Bone marrow (tissue), 2 donors: Measurements from ENCODE around the gene LSAMP.
"Not testable (repeated sequence)": the region's sequence is repeated elsewhere in the genome, so short reads cannot be mapped to it uniquely, and the experiment has no call there.

Experiments
- DNase-seq, 2 donors: peaks; one replicate each; lab custom pipeline; 2025; lab: John Stamatoyannopoulos, UW

LSAMP gene

GRCh38 chr3:115758076-115758763 lies 687.1 kb downstream of the LSAMP start:
- DNase-seq: no peak

DNA sequence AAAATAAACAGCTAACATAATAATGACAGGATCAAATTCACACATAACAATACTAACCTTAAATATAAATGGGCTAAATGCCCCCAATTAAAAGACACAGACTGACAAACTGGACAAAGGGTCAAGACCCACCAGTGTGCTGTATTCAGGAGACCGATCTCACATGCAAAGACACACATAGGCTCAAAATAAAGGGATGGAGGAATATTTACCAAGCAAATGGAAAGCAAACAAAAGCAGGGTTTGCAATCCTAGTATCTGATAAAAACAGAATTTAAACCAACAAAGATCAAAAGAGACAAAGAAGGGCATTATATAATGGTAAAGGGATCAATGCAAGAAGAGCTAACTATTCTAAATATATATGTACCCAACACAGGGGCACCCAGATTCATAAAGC lies 692.3 kb downstream of the LSAMP start:
- not testable (repeated sequence) for DNase-seq
